Gastrocnemius medialis (tissue), 4 donors: ENCODE data around the gene RPS6KA4. TPM values are rescaled to one million over a fixed set of nuclear protein-coding genes. Genes with fewer than 3 reads are reported as not detected.

Source experiments
- ATAC-seq, 2 donors: fragments of 150-250 bp; one replicate each; pipeline ENCODE4 v1.9.1; 2016
- DNase-seq, 2 donors: peaks; one replicate each; pipeline ENCODE4 v3.0.0-alpha.2; 2019
- H3K27ac ChIP-seq, 4 donors: fragments of 200-600 bp; sonication (generic); 1 replicate in 1 of 4; 2 replicates in 3 of 4; pipeline ENCODE4 v1.5.1; 2016 to 2018; ENCODE audit warnings: mild to moderate bottlenecking in 2 of 4, moderate library complexity in 1 of 4
- H3K27me3 ChIP-seq, 3 donors: fragments of 200-600 bp; sonication (generic) in 2 of 3; 1 replicate in 1 of 3; 2 replicates in 2 of 3; pipeline versions ENCODE4 v1.5.1 to v1.6.0; 2016 to 2019; ENCODE audit warnings: mild to moderate bottlenecking in 1 of 3, moderate library complexity in 1 of 3
- H3K36me3 ChIP-seq, 2 donors: fragments of 200-600 bp; sonication (generic) in 1 of 2; one replicate each; pipeline ENCODE4 v1.5.1; 2017 to 2018
- H3K4me1 ChIP-seq, 2 donors: fragments of 200-600 bp; sonication (generic) in 1 of 2; one replicate each; pipeline ENCODE4 v1.5.1; 2016 to 2017; ENCODE audit warnings: mild to moderate bottlenecking in 2 of 2
- H3K4me3 ChIP-seq, 4 donors: fragments of 200-600 bp; sonication (generic) in 3 of 4; 1 replicate in 1 of 4; 2 replicates in 3 of 4; pipeline ENCODE4 v1.5.1; 2016 to 2019; ENCODE audit warnings: mild to moderate bottlenecking in 2 of 4
- H3K9me3 ChIP-seq, 3 donors: fragments of 200-600 bp; sonication (generic) in 2 of 3; 1 replicate in 1 of 3; 2 replicates in 2 of 3; pipeline ENCODE4 v1.5.1; 2016 to 2019
- POLR2A ChIP-seq, 2 donors: fragments of 450-650 bp; IDR thresholded peaks; one replicate each; pipeline ENCODE4 v1.6.1; 2017; ENCODE audit warnings: antibody characterized with exemption in 2 of 2, mild to moderate bottlenecking in 2 of 2, moderate library complexity in 2 of 2
- in situ Hi-C, 4 donors: fragments of 200-750 bp; cut with MboI; loops; one replicate each; pipeline versions ENCODE4 v1.15.0 to v1.8.0; 2017; ENCODE audit warnings: low sequenced_read_pairs in 4 of 4
- intact Hi-C: fragments of 100-400 bp; cut with DNase I; formaldehyde crosslinking; loops from one replicate; pipeline ENCODE4 v1.15.1; 2023; ENCODE audit warnings: low total_unique reads
- total RNA-seq, 4 donors: library from RNA; depleted of rRNA; stranded (reverse); fragments of >200 nt; gene quantifications; one replicate each; pipeline versions ENCODE4 v1.1.0 to v1.2.3, GENCODE V29; 2016
- TF ChIP-seq, protein P1 (sequence below), 5 experiments: fragments of 450-650 bp in 3 of 5; fragments of 200-600 bp in 2 of 5; sonication (generic) in 2 of 5; IDR thresholded peaks in 4 of 5; conservative IDR thresholded peaks in 1 of 5; 1 replicate in 4 of 5; 2 replicates in 1 of 5; pipeline ENCODE4 v1.5.1; 2016 to 2019; ENCODE audit warnings: antibody characterized with exemption in 5 of 5, mild to moderate bottlenecking in 3 of 5, moderate library complexity in 3 of 5

Gene RPS6KA4
- total RNA-seq, 4 donors from 2014 or later = 16.6 to 27.0 (median 17.2) TPM

DNA sequence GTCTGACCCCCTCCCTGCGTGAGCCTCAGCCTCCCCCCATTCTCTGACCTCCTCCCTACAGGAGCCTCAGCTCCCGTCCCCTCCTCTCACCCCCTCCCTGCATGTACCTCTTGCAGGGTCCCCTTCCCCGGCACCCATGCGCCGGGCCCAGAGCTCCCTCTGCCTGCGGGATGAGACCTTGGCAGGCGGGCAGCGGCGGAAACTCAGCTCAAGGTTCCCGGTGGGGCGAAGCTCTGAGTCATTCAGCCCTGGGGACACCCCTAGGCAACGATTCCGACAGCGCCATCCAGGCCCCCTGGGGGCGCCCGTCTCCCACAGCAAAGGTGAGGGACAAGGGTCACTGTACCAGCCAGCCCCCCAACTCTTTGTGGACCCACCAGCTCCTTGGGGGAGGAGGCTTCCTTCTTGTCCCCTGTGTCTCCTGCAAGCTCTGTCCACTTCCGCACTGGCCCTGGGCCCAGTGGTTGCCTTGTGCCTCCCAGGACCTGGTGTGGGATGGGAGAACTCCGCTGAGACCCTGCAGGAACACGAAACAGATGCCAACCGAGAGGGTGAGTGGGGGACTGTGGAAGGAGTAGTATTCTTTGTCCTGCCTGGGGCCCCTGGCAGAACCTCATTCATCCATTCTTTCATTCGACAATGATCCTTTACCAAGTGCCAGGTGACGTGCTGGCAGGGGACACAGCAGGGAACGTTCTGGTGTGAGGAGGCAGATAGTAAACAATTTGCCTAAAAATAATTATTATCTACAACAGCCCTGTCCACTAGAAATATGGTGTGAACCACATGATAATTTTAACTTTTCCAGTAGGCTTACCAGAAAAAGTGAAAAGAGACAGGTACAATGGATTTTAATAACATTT is 3.7 kb upstream of the RPS6KA4 start:
- ATAC-seq = peak; percentile 55 to 63
- intact Hi-C loops (loop anchor here (1.0 kb wide), 2 partner anchors 13 to 37 kb away; partner anchors contain the start of gene PRDX5), in situ Hi-C loops (no loop called here)

DNA sequence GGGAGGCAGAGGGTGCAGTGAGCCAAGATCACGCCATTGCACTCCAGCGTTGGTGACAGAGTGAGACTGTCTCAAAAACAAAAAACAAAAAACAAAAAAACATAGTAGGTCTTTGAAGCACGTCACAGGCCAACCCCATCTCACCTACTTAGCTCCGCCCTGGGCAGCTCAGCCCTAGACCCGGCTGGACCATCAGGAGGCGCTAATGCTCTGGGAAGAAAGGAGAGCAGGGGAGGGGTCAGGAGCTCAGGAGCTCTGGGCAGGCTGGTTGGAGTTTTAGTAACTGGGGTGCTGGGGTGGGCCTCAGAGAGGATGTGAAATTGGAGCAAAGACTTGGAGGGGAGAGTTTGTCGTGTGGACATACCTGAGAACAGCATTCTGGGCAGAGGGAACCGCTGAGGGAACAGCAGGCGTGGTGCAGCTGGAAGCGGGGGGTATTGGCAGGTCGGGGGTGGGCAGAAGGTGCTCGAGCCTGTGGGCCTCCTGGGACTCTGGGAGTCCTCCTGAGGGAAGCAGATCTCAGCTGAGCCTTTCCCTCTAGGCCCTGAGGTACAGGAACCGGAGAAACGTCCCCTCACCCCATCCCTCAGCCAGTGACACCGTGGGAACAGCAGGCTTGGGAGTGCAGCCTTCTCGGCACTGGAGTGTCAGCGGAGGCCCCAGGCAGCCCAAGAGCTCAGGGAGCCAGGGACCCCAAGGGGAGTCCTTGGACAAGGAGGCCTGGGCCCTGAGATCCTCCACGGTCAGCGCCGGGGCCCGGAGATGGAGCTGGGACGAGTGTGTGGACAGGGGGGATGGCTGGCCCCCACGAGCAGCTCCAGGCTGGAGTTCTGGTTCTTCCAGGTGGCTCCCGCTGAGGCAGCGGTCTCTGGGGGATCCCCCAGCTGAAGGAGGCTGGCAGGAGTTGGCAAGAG is 2.2 kb upstream of the RPS6KA4 start:
- in situ Hi-C loops (no loop called here), intact Hi-C loops (no loop called here)
- DNase-seq (no peak), ATAC-seq (no peak)
- Histone ChIP-seq H3K9me3 (no peaks in the 10 kb centered on the region), H3K4me3 (no peak overlapping the region), H3K27me3 (peaks cover 0 to 7% (median 5%) of the 10 kb centered on the region in 3 donors), H3K4me1 (peaks cover 5 to 26% of the 10 kb centered on the region in 2 donors), H3K27ac (no peak overlapping the region), H3K36me3 (peaks cover 0 to 16% of the 10 kb centered on the region in 2 donors)
- TF ChIP-seq POLR2A (IDR thresholded peaks at IDR 0.05) = no peak
- TF ChIP-seq, protein P1, sequence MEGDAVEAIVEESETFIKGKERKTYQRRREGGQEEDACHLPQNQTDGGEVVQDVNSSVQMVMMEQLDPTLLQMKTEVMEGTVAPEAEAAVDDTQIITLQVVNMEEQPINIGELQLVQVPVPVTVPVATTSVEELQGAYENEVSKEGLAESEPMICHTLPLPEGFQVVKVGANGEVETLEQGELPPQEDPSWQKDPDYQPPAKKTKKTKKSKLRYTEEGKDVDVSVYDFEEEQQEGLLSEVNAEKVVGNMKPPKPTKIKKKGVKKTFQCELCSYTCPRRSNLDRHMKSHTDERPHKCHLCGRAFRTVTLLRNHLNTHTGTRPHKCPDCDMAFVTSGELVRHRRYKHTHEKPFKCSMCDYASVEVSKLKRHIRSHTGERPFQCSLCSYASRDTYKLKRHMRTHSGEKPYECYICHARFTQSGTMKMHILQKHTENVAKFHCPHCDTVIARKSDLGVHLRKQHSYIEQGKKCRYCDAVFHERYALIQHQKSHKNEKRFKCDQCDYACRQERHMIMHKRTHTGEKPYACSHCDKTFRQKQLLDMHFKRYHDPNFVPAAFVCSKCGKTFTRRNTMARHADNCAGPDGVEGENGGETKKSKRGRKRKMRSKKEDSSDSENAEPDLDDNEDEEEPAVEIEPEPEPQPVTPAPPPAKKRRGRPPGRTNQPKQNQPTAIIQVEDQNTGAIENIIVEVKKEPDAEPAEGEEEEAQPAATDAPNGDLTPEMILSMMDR (IDR thresholded peaks at IDR 0.05 in 4 of 5, conservative IDR thresholded peaks at IDR 0.05 in 1 of 5) = no peak

More for the DNA sequence above, 3.7 kb upstream of the RPS6KA4 start:
- peak overlapping the region; percentile 59 to 67 (median 62) for H3K27ac ChIP-seq
- TF ChIP-seq, protein P1 (IDR thresholded peaks at IDR 0.05 in 4 of 5, conservative IDR thresholded peaks at IDR 0.05 in 1 of 5) = peak; percentile 59 to 78 (median 69)
- no peak for TF ChIP-seq POLR2A (IDR thresholded peaks at IDR 0.05)
- peaks cover 0 to 2% of the 10 kb centered on the region in 2 donors for H3K36me3 ChIP-seq
- peaks cover 5 to 26% of the 10 kb centered on the region in 2 donors for H3K4me1 ChIP-seq
- peak overlapping the region; percentile 18 to 53 (median 46) for H3K4me3 ChIP-seq
- DNase-seq = peak; percentile 40 to 75
- no peaks in the 10 kb centered on the region for H3K9me3 ChIP-seq
- H3K27me3 ChIP-seq = peaks cover 0 to 7% (median 5%) of the 10 kb centered on the region in 3 donors

DNA sequence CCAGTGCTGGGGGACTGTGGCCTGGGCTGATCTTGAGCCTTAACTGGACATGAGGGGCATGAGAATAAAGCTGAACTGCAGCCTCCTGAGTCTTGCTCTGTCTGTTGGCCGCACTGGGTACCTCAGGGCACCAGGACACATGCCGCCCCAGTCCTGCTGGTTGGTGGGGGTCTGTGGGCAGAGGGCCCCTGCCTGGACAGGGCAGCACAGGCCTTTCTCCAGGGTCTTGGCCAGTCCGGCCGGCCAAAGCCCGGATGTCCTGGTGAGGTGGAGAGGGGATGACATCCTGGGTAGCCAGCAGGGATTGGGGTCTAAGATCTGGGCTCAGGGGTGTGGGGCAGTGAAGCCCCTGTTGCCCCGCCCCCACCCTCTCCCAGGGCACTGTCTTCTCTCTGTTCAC is 1.5 kb upstream of the RPS6KA4 start:
- no peak for ATAC-seq
- in situ Hi-C loops (no loop called here), intact Hi-C loops (no loop called here)
- Histone ChIP-seq H3K27ac (no peak overlapping the region), H3K27me3 (peaks cover 0 to 7% (median 4%) of the 10 kb centered on the region in 3 donors), H3K9me3 (no peaks in the 10 kb centered on the region), H3K4me1 (peaks cover 5 to 26% of the 10 kb centered on the region in 2 donors), H3K4me3 (no peak overlapping the region), H3K36me3 (peaks cover 0 to 23% of the 10 kb centered on the region in 2 donors)
- DNase-seq = no peak
- no peak for TF ChIP-seq POLR2A (IDR thresholded peaks at IDR 0.05)
- TF ChIP-seq, protein P1 (IDR thresholded peaks at IDR 0.05 in 4 of 5, conservative IDR thresholded peaks at IDR 0.05 in 1 of 5) = no peak

DNA sequence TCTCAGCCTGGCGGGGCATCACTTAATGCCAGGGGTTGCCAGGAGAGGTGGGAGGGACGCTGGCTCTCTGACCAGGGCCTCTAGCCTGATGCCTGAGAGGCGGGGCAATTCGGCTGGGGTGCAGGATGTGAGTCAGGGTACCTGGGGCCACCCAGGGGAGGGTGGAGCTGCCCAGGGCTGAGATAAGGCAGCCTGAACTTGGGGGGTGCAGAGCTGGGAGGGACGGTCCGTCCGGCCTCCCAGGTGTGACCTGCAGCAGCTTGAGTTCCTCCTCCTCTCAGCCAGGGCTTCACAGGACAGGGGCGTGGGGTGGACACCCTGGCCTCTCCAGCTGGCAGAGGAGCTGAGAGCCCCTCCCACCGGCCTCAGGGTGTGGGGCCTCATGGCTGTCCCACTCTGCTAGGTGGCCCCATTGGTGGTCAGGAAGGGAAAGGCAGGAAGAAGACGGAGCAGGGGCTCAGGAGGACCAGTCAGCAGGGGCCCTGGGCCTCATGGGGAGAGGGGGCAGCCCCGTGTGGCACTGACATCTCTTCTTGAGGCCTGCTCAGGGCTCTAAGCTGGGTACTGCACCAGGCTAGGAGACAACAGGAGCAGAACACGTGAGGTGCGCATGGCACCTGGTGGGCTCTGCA is 942 bp upstream of the RPS6KA4 start:
- DNase-seq (no peak), ATAC-seq (peak in 1 of 2 donors; percentile 12)
- in situ Hi-C loops (no loop called here), intact Hi-C loops (no loop called here)
- Histone ChIP-seq H3K27ac (peak overlapping the region; percentile 80 to 91 (median 86)), H3K27me3 (peaks cover 0 to 2% (median 0%) of the 10 kb centered on the region in 3 donors), H3K4me1 (peaks cover 5 to 26% of the 10 kb centered on the region in 2 donors), H3K9me3 (no peaks in the 10 kb centered on the region), H3K36me3 (peaks cover 0 to 29% of the 10 kb centered on the region in 2 donors), H3K4me3 (peak overlapping the region in 2 of 4 donors; percentile 60 to 84)
- TF ChIP-seq, protein P1 (IDR thresholded peaks at IDR 0.05 in 4 of 5, conservative IDR thresholded peaks at IDR 0.05 in 1 of 5) = no peak
- TF ChIP-seq POLR2A (IDR thresholded peaks at IDR 0.05) = no peak
